Right cardiac atrium (tissue), 5 donors: ENCODE measurements around the gene CRYBG1. TPM values are rescaled to one million over a fixed set of nuclear protein-coding genes. Genes with fewer than 3 reads are reported as not detected.
"Not testable (repeated sequence)": the region's sequence is repeated elsewhere in the genome, so short reads cannot be mapped to it uniquely, and the experiment has no call there.

Experiments
- ATAC-seq, 2 donors: fragments of 200-7000 bp; cut with Tn5 transposase; one replicate each; pipeline versions ENCODE4 v1.8.0 to v1.9.1; 2020; ENCODE audit warnings: moderate library complexity in 2 of 2, mild to moderate bottlenecking in 1 of 2
- DNase-seq, 3 donors: peaks; one replicate each; pipeline ENCODE4 v3.0.0-alpha.2; 2020
- H3K27ac ChIP-seq: one replicate; pipeline ENCODE4 v1.5.1; 2013; ENCODE audit warnings: mild to moderate bottlenecking, low read length, control low read depth, moderate library complexity
- H3K27me3 ChIP-seq: one replicate; pipeline ENCODE4 v1.6.1; 2013; ENCODE audit not compliant: control insufficient read depth, insufficient read depth
- H3K4me1 ChIP-seq: one replicate; pipeline ENCODE4 v1.6.1; 2013; ENCODE audit warnings: low read length; ENCODE audit not compliant: control insufficient read depth, insufficient read depth
- H3K4me3 ChIP-seq: one replicate; pipeline ENCODE4 v1.5.1; 2013; ENCODE audit warnings: low read length, control low read depth
- H3K9me3 ChIP-seq: one replicate; pipeline ENCODE4 v1.6.1; 2013; ENCODE audit warnings: low read length; ENCODE audit not compliant: control insufficient read depth
- WGBS: extraction: QIAGEN DNeasy Blood & Tissue Kit; methylation state at CpG from one replicate; pipeline ENCODE4 v1.1.7; 2013; 5-methylcytosine and 5-hydroxymethylcytosine counted together
- intact Hi-C, 4 donors: fragments of 100-400 bp; cut with DNase I; formaldehyde crosslinking; loops; one replicate each; pipeline versions ENCODE4 v1.11.0 to v1.14.0; 2022 to 2023
- polyA plus RNA-seq: library from polyadenylated mRNA; stranded (reverse); fragments of 200-250 nt; gene quantifications from one replicate; pipeline ENCODE4 v1.2.3, GENCODE V29; 2013
- total RNA-seq, 4 donors: library from RNA; stranded (reverse); fragmentation: NEBNext Ultra II Directional; extraction: Animal tissue kit (Norgen Biotek cat#: 25700); gene quantifications; one replicate each; pipeline ENCODE4 v1.2.1, GENCODE V29; 2021
- donor health status: healthy with polysubstance abuse.
- donor health status: DM: no; HTN: yes; CAD: no.
- donor health status: DM: no; HTN: no; CAD: no.
- donor health status: DM: no; HTN: yes; CAD: no; lungs with severe emphysema.
- donor health status: DM: yes; HTN: yes; CAD: no.

The CRYBG1 gene
- total and polyA plus RNA-seq, 5 donors: 0.38 to 1.6 (median 0.94) TPM

GRCh38 chr6:106557837-106558236, 197.3 kb downstream of the CRYBG1 start:
- no peak overlapping the region for H3K4me3 ChIP-seq
- H3K27me3 ChIP-seq: no peaks in the 10 kb centered on the region
- H3K9me3 ChIP-seq: no peaks in the 10 kb centered on the region
- intact Hi-C loops: no loop called here
- ATAC-seq (no peak), DNase-seq (no peak)
- no peak overlapping the region for H3K27ac ChIP-seq
- H3K4me1 ChIP-seq: no peaks in the 10 kb centered on the region
- 63% methylated on average over 2 of the region's 2 CpGs for WGBS

DNA sequence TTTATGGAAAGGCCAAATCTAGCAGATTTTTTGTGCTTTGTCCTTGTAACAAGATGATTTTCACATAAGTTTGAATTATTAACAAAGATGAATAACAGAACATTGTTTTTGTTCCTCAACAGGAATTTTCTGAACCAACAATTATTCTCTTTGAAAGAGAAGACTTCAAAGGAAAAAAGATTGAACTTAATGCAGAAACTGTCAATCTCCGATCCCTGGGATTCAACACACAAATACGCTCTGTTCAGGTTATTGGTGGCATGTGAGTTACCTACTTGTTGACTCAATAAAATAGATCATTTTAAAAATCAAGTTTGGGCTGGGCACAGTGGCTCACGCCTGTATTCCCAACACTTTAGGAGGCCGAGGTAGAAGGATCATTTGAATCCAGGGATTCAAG, 197.8 kb downstream of the CRYBG1 start:
- DNase-seq (no peak), ATAC-seq (no peak)
- no peak overlapping the region for H3K27ac ChIP-seq
- no peak overlapping the region for H3K4me3 ChIP-seq
- H3K4me1 ChIP-seq: no peaks in the 10 kb centered on the region
- H3K27me3 ChIP-seq: no peaks in the 10 kb centered on the region
- no peaks in the 10 kb centered on the region for H3K9me3 ChIP-seq
- intact Hi-C loops: no loop called here
- 96% methylated on average over 4 of the region's 4 CpGs for WGBS

DNA sequence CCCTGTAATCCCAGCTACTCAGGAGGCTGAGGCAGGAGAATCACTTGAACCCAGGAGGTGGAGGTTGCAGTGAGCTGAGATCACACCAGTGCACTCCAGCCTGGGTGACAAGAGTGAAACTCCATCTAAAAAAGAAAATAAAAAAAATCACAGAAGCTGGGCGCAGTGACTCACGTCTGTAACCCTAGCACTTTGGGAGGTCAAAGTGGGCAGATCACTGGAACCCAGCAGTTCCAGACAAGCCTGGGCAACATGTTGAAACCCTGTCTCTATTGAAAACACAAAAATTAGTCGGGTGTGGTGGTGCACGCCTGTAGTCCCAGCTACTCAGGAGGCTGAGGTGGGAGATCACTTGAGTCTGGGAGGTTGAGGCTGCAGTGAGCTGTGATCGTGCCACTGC, 199.1 kb downstream of the CRYBG1 start:
- H3K4me1 ChIP-seq, H3K27me3 ChIP-seq, H3K9me3 ChIP-seq, DNase-seq, ATAC-seq, H3K4me3 ChIP-seq, H3K27ac ChIP-seq: not testable (repeated sequence)
- 94% methylated on average over 5 of the region's 5 CpGs for WGBS
- intact Hi-C loops: loop anchor here in 3 of 4 donors (10.0 kb wide), 1 partner anchor 225 kb away; no protein-coding TSS in a partner anchor

DNA sequence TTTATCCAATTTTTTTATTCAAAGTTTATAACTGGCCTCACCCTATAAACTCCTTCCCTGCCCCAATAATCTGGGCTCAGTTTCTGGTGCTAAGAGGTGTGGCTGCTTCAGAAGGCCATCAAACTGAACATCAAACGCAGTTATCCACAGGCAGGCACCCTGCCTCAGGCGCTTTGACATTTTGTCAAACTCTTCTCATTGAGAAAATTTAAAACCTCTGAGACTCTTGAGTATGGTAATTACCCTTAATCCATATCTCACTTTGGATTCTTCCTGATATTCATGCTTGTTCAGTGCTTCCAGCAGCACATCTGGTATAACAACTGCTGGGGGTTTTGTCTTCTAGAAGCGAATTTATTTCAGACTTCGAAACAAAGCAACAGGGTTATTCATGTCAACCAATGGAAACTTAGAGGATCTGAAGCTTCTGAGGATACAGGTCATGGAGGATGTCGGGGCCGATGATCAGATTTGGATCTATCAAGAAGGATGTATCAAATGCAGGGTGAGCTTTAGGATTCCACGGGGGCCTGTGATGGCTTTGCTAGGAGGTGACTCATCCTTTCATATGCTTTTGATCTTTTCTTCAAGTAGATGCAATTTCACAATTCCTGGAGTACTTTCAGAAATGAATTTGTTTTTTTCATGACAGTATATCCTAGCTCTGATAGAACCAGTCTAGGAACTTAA, 200.6 kb downstream of the CRYBG1 start:
- ATAC-seq (no peak), DNase-seq (no peak)
- H3K4me1 ChIP-seq: no peaks in the 10 kb centered on the region
- no peak overlapping the region for H3K27ac ChIP-seq
- intact Hi-C loops: loop anchor here in 3 of 4 donors (10.0 kb wide), 1 partner anchor 226 kb away; no protein-coding TSS in a partner anchor
- H3K4me3 ChIP-seq: no peak overlapping the region
- WGBS: 85% methylated on average over 7 of the region's 7 CpGs
- H3K27me3 ChIP-seq: no peaks in the 10 kb centered on the region
- no peaks in the 10 kb centered on the region for H3K9me3 ChIP-seq

DNA sequence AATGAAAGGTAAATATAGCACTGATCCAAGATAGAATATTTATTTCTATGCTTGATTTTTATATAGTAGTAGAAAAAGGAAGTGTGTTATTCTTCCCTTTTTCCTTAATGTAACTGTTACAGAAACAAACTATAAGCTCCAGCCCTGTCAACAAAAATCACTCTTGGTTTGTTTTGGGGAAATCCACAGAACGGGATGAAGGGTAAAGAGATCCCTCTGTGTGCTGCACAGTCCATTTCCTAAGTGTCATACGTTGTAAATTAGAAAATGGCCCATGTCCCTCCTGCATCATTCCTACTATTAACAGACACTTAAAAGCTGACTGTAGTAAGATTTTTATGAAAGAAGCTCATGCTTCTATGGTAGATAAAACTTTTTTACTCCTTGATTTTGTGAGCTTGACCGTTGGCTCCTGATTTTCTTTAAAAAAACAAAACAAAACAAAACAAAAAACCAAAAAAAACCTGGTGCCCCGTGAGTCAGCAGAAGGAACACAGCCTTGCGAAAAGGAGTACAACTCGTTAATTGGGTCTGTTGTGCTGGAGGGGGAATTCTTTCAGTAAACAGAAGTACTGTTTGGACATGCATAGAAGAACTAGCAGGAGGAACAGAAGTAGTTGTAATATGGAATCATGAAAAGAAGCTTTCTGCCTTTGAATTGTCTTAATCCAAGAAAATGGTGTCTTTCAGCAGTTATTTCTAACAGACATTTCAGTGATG, 201.3 kb downstream of the CRYBG1 start:
- intact Hi-C loops: loop anchor here in 3 of 4 donors (10.0 kb wide), 1 partner anchor 227 kb away; no protein-coding TSS in a partner anchor
- no peak for DNase-seq
- H3K4me1 ChIP-seq: no peaks in the 10 kb centered on the region
- no peaks in the 10 kb centered on the region for H3K9me3 ChIP-seq
- no peak overlapping the region for H3K4me3 ChIP-seq
- no peak overlapping the region for H3K27ac ChIP-seq
- 67% methylated on average over 6 of the region's 6 CpGs for WGBS
- no peaks in the 10 kb centered on the region for H3K27me3 ChIP-seq
- ATAC-seq: no peak

DNA sequence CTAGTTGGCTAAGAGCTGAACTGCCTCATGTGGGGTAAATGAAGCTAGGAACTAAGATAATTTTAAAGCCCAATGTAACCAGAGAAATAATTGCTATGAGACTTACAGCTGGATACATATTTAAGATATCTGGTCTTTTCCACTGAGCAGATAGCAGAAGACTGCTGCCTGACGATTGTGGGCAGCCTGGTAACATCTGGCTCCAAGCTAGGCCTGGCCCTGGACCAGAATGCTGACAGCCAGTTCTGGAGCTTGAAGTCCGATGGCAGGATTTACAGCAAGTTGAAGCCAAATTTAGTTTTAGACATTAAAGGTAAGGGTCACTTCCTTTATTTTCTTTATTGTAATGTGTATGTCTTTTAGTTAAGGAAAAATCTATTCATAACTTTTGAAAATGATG, 203.1 kb downstream of the CRYBG1 start:
- peak in 1 of 3 donors; percentile 53 for DNase-seq
- Histone ChIP-seq H3K27ac (no peak overlapping the region), H3K27me3 (no peaks in the 10 kb centered on the region), H3K4me1 (no peaks in the 10 kb centered on the region), H3K9me3 (no peaks in the 10 kb centered on the region), H3K4me3 (no peak overlapping the region)
- 35% methylated on average over 2 of the region's 2 CpGs for WGBS
- intact Hi-C loops: loop anchor here in 3 of 4 donors (10.0 kb wide), 1 partner anchor 229 kb away; no protein-coding TSS in a partner anchor
- ATAC-seq: no peak

- no peak for DNase-seq
- no peaks in the 10 kb centered on the region for H3K27me3 ChIP-seq
- no peak overlapping the region for H3K4me3 ChIP-seq
- no peak for ATAC-seq
- H3K27ac ChIP-seq: no peak overlapping the region
- no peaks in the 10 kb centered on the region for H3K4me1 ChIP-seq
- intact Hi-C loops: loop anchor here in 3 of 4 donors (10.0 kb wide), 1 partner anchor 230 kb away; no protein-coding TSS in a partner anchor
- 58% methylated on average over 4 of the region's 4 CpGs for WGBS
- H3K9me3 ChIP-seq: no peaks in the 10 kb centered on the region
Measured at GRCh38 chr6:106564476-106564875, 204.0 kb downstream of the CRYBG1 start.

GRCh38 chr6:106568530-106568929, 208.0 kb downstream of the CRYBG1 start:
- ATAC-seq (no peak), DNase-seq (no peak)
- 86% methylated on average over 2 of the region's 2 CpGs for WGBS
- intact Hi-C loops: loop anchor here (5.0 to 10.0 kb wide), 2 partner anchors 121 to 234 kb away; no protein-coding TSS in a partner anchor
- Histone ChIP-seq H3K27me3 (no peaks in the 10 kb centered on the region), H3K4me1 (no peaks in the 10 kb centered on the region), H3K4me3 (no peak overlapping the region), H3K9me3 (no peaks in the 10 kb centered on the region), H3K27ac (no peak overlapping the region)

DNA sequence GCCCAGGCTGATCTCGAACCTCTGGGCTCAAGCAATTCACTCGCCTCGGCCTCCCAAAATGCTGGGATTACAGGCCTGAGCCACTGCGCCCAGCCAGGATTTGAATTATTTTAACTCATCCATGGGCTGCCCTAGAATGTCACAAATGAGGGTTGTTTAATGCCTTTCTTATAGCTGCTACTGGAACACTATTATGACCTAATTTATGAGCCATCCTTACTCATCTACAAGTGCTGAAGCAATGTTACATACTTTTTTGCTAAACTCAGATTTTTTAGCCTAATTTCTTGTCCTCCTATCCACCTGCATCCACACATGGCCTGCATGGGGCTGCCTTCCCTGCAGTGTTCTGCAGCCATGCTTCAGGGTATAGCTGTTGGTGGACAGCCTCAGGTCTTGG, 208.9 kb downstream of the CRYBG1 start:
- Histone ChIP-seq H3K27me3 (no peaks in the 10 kb centered on the region), H3K27ac (no peak overlapping the region), H3K4me3 (no peak overlapping the region), H3K9me3 (no peaks in the 10 kb centered on the region), H3K4me1 (no peaks in the 10 kb centered on the region)
- intact Hi-C loops: loop anchor here (5.0 to 10.0 kb wide), 2 partner anchors 122 to 235 kb away; no protein-coding TSS in a partner anchor
- no peak for DNase-seq
- 96% methylated on average over 4 of the region's 4 CpGs for WGBS
- ATAC-seq: no peak

DNA sequence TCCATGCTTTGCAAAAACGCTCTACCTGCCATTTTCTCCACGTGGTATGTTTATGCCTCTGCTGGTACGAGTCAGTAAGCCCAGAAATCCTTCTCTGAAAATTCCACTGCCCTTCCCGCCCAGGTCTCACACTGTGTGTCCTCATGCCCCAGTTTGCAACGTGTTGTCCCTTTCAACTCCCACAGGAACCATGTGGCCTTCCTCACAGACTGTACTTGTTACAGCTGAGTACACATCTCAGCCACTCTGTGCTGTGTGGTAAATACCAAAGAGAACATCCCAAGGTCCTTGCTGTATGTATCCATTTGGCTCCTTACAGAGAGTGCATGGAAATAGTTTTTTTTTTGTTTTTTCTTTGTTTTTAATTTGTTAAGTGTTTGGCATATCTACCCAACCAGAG, 211.9 kb downstream of the CRYBG1 start:
- Histone ChIP-seq H3K27ac (no peak overlapping the region), H3K27me3 (no peaks in the 10 kb centered on the region), H3K4me3 (no peak overlapping the region), H3K4me1 (no peaks in the 10 kb centered on the region), H3K9me3 (no peaks in the 10 kb centered on the region)
- 81% methylated on average over 5 of the region's 5 CpGs for WGBS
- ATAC-seq (no peak), DNase-seq (no peak)
- intact Hi-C loops: no loop called here

- H3K27me3 ChIP-seq: no peaks in the 10 kb centered on the region
- intact Hi-C loops: no loop called here
- 90% methylated on average over 6 of the region's 6 CpGs for WGBS
- no peaks in the 10 kb centered on the region for H3K4me1 ChIP-seq
- no peak overlapping the region for H3K4me3 ChIP-seq
- ATAC-seq: no peak
- H3K9me3 ChIP-seq: no peaks in the 10 kb centered on the region
- DNase-seq: no peak
- H3K27ac ChIP-seq: no peak overlapping the region
Measured at GRCh38 chr6:106572875-106573585, 212.5 kb downstream of the CRYBG1 start.
